H1 (cell line): ENCODE data around the gene SMAD6. TPM values are rescaled to one million over a fixed set of nuclear protein-coding genes. Genes with fewer than 3 reads are reported as not detected.

Source experiments
- BCL11A ChIP-seq, 2 experiments: IDR thresholded peaks; one replicate each; pipeline ENCODE4 v1.6.1; 2011; ENCODE audit warnings: low read depth in 2 of 2, low read length in 2 of 2, mild to moderate bottlenecking in 2 of 2
- CBX8 ChIP-seq: fragments of 300-800, 300-1000 bp; sonication (generic); IDR thresholded peaks from 2 replicates; pipeline ENCODE4 v1.7.1; 2016; ENCODE audit warnings: low read depth, low read length, borderline replicate concordance
- CREB1 ChIP-seq: IDR thresholded peaks from 2 replicates; pipeline ENCODE4 v1.6.1; 2012; ENCODE audit warnings: inconsistent platforms
- GABPA ChIP-seq: IDR thresholded peaks from 2 replicates; pipeline ENCODE4 v1.6.1; 2011; ENCODE audit warnings: mild to moderate bottlenecking, low read length, moderate library complexity, borderline replicate concordance; ENCODE audit not compliant: insufficient read depth
- JUN ChIP-seq: IDR thresholded peaks from 2 replicates; pipeline ENCODE4 v1.6.1; 2011; ENCODE audit warnings: low read depth, mild to moderate bottlenecking, improper control_type of control experiment, low read length
- SRF ChIP-seq: IDR thresholded peaks from 2 replicates; pipeline ENCODE4 v1.6.1; 2011; ENCODE audit warnings: mild to moderate bottlenecking, low read depth, low read length, moderate library complexity
- SUZ12 ChIP-seq: fragments of 200-600 bp; sonication (generic); IDR thresholded peaks from 2 replicates; pipeline ENCODE4 v1.6.1; 2012; ENCODE audit warnings: mild to moderate bottlenecking, inconsistent platforms, low read length, moderate library complexity, mixed read lengths
- polyA plus RNA-seq, 7 experiments: library from polyadenylated mRNA; depleted of rRNA in 3 of 7; stranded (reverse) in 5 of 7; unstranded in 2 of 7; fragments of >200 nt in 5 of 7; fragments of 200-250 nt in 2 of 7; gene quantifications; 1 replicate in 5 of 7; 2 replicates in 1 of 7; 4 replicates in 1 of 7; pipeline versions ENCODE4 v1.2.1 to v1.2.3, GENCODE V29; 2011 to 2013; ENCODE audit warnings: missing spikeins in 2 of 7, mixed read lengths in 2 of 7
- total RNA-seq: library from RNA; stranded (reverse); fragmentation: NEBNext Ultra II Directional; extraction: Animal tissue kit (Norgen Biotek cat#: 25700); gene quantifications from 2 replicates; pipeline ENCODE4 v1.2.1, GENCODE V29; 2021

SMAD6 gene
- total and polyA plus RNA-seq, 2 of the 8 experiments (the other 6 are each of a cell fraction or from before 2014, with no cell fraction given) = 1.8 to 7.0 TPM

- TF ChIP-seq CREB1 (no peak), SUZ12 (no peak), JUN (no peak), SRF (no peak), CBX8 (no peak), BCL11A (IDR thresholded peaks at IDR 0.05; ENCODE audit: low read depth in 2 of 2, low read length in 2 of 2) (no peak), GABPA (no peak)
Measured at GRCh38 chr15:66765478-66766281, 63.6 kb downstream of the SMAD6 start (continued).
